KMS-11 (cell line): ENCODE results near the gene ACSM2B.

ENCODE experiments used
- H2AFZ ChIP-seq: fragments of 200-600 bp; sonication (generic); 2 replicates; pipeline ENCODE4 v1.6.1; 2016; ENCODE audit warnings: antibody characterized with exemption, mixed run types, low read depth
- H3K27ac ChIP-seq: fragments of 200-600 bp; sonication (generic); 2 replicates; pipeline ENCODE4 v1.6.1; 2016; ENCODE audit warnings: mild to moderate bottlenecking, mixed run types
- H3K27me3 ChIP-seq: fragments of 200-600 bp; sonication (generic); 2 replicates; pipeline ENCODE4 v1.6.1; 2017; ENCODE audit warnings: mild to moderate bottlenecking, low read depth, mixed run types, moderate library complexity; ENCODE audit not compliant: insufficient read depth
- H3K36me3 ChIP-seq: fragments of 200-600 bp; sonication (generic); 2 replicates; pipeline ENCODE4 v1.6.1; 2017; ENCODE audit warnings: mild to moderate bottlenecking, mixed run types; ENCODE audit not compliant: insufficient read depth
- H3K4me1 ChIP-seq: fragments of 200-600 bp; sonication (generic); 2 replicates; pipeline ENCODE4 v1.6.1; 2016; ENCODE audit warnings: mild to moderate bottlenecking, low read depth, mixed run types; ENCODE audit not compliant: poor library complexity, severe bottlenecking
- H3K4me2 ChIP-seq: fragments of 200-600 bp; sonication (generic); 2 replicates; pipeline ENCODE4 v1.7.0; 2016; ENCODE audit warnings: mild to moderate bottlenecking, mixed run types
- H3K4me3 ChIP-seq: fragments of 200-600 bp; sonication (generic); IDR thresholded peaks from 2 replicates; pipeline ENCODE4 v1.6.1; 2017; ENCODE audit warnings: low read depth, low read length, mixed read lengths; ENCODE audit not compliant: insufficient read depth
- H3K79me2 ChIP-seq: fragments of 200-600 bp; sonication (generic); 2 replicates; pipeline ENCODE4 v1.6.1; 2016; ENCODE audit warnings: low read depth, mixed run types; ENCODE audit not compliant: insufficient read depth
- H3K9ac ChIP-seq: fragments of 200-600 bp; sonication (generic); 2 replicates; pipeline ENCODE4 v1.6.1; 2016; ENCODE audit warnings: mild to moderate bottlenecking, mixed run types
- H4K20me1 ChIP-seq: fragments of 200-600 bp; sonication (generic); 2 replicates; pipeline ENCODE4 v1.6.1; 2016; ENCODE audit warnings: mild to moderate bottlenecking, mixed run types; ENCODE audit not compliant: insufficient read depth
- CTCF ChIP-seq: fragments of 200-600 bp; sonication (generic); conservative IDR thresholded peaks from 2 replicates; pipeline ENCODE4 v1.6.1; 2017; ENCODE audit warnings: low read depth, mild to moderate bottlenecking, antibody characterized with exemption, low read length, moderate library complexity, mixed read lengths

ACSM2B gene

GRCh38 chr16:20520103-20520502 lies 56.1 kb downstream of the ACSM2B start:
- no peak overlapping the region for H3K27ac ChIP-seq
- H3K79me2 ChIP-seq: no peaks in the 10 kb centered on the region
- H3K27me3 ChIP-seq: no peaks in the 10 kb centered on the region
- H3K4me2 ChIP-seq: no peak overlapping the region
- H4K20me1 ChIP-seq: no peaks in the 10 kb centered on the region
- H3K4me1 ChIP-seq: no peaks in the 10 kb centered on the region
- no peaks in the 10 kb centered on the region for H3K36me3 ChIP-seq
- TF ChIP-seq CTCF: no peak
- H3K4me3 ChIP-seq: no peak overlapping the region
- no peak overlapping the region for H3K9ac ChIP-seq
- no peak overlapping the region for H2AFZ ChIP-seq

GRCh38 chr16:20519231-20519630 lies 56.9 kb downstream of the ACSM2B start:
- Histone ChIP-seq H4K20me1 (no peaks in the 10 kb centered on the region), H3K27ac (no peak overlapping the region), H3K27me3 (no peaks in the 10 kb centered on the region), H3K4me2 (no peak overlapping the region), H3K79me2 (no peaks in the 10 kb centered on the region), H3K4me3 (no peak overlapping the region), H3K36me3 (no peaks in the 10 kb centered on the region), H3K9ac (no peak overlapping the region), H2AFZ (no peak overlapping the region), H3K4me1 (no peaks in the 10 kb centered on the region)
- no peak for TF ChIP-seq CTCF

- Histone ChIP-seq H3K27me3 (no peaks in the 10 kb centered on the region), H3K9ac (no peak overlapping the region), H3K4me3 (no peak overlapping the region), H4K20me1 (no peaks in the 10 kb centered on the region), H3K4me1 (no peaks in the 10 kb centered on the region), H3K4me2 (no peak overlapping the region), H3K79me2 (no peaks in the 10 kb centered on the region), H2AFZ (no peak overlapping the region), H3K27ac (no peak overlapping the region), H3K36me3 (no peaks in the 10 kb centered on the region)
- TF ChIP-seq CTCF: no peak
Observed at GRCh38 chr16:20517149-20517548, 59.0 kb downstream of the ACSM2B start.

- H3K27me3 ChIP-seq: no peaks in the 10 kb centered on the region
- no peak overlapping the region for H3K4me3 ChIP-seq
- H3K79me2 ChIP-seq: no peaks in the 10 kb centered on the region
- no peak overlapping the region for H3K27ac ChIP-seq
- no peaks in the 10 kb centered on the region for H3K4me1 ChIP-seq
- H3K36me3 ChIP-seq: no peaks in the 10 kb centered on the region
- H2AFZ ChIP-seq: no peak overlapping the region
- H3K9ac ChIP-seq: no peak overlapping the region
- H4K20me1 ChIP-seq: no peaks in the 10 kb centered on the region
- H3K4me2 ChIP-seq: no peak overlapping the region
- no peak for TF ChIP-seq CTCF
Observed at GRCh38 chr16:20515688-20516090, 60.5 kb downstream of the ACSM2B start.

- no peak for TF ChIP-seq CTCF
- H3K4me2 ChIP-seq: no peak overlapping the region
- H3K27ac ChIP-seq: no peak overlapping the region
- no peaks in the 10 kb centered on the region for H3K79me2 ChIP-seq
- no peak overlapping the region for H3K4me3 ChIP-seq
- no peaks in the 10 kb centered on the region for H3K27me3 ChIP-seq
- H3K4me1 ChIP-seq: no peaks in the 10 kb centered on the region
- no peaks in the 10 kb centered on the region for H4K20me1 ChIP-seq
- H2AFZ ChIP-seq: no peak overlapping the region
- H3K9ac ChIP-seq: no peak overlapping the region
- no peaks in the 10 kb centered on the region for H3K36me3 ChIP-seq
Observed at GRCh38 chr16:20510323-20510722, 65.8 kb downstream of the ACSM2B start.
